HepG2 (cell line): Measurements from ENCODE around the gene PROC. TPM values are rescaled to one million over a fixed set of nuclear protein-coding genes. Genes with fewer than 3 reads are reported as not detected.

Source experiments
- GABPB1 ChIP-seq: IDR thresholded peaks from 2 replicates; pipeline ENCODE4 v1.6.1; 2016; ENCODE audit warnings: mild to moderate bottlenecking, missing genetic modification reagents, moderate library complexity, missing compliant biosample characterization
- HCFC1 ChIP-seq: fragments of 150-350 bp; IDR thresholded peaks from 2 replicates; pipeline ENCODE4 v1.6.1; 2014; ENCODE audit warnings: low read depth, low read length
- KLF6 ChIP-seq: IDR thresholded peaks from 2 replicates; pipeline ENCODE4 v1.8.0; 2016; ENCODE audit warnings: missing biosample characterization, missing genetic modification reagents
- KMT2B ChIP-seq: IDR thresholded peaks from 2 replicates; pipeline ENCODE4 v1.6.1; 2016; ENCODE audit warnings: missing genetic modification reagents, missing compliant biosample characterization
- MED1 ChIP-seq: sonication (generic); formaldehyde crosslinking; IDR thresholded peaks from 2 replicates; pipeline ENCODE4 v1.4.0; 2020; ENCODE audit warnings: missing genetic modification reagents
- PHF21A ChIP-seq: sonication (generic); formaldehyde crosslinking; IDR thresholded peaks from 2 replicates; pipeline ENCODE4 v1.5.0; 2020; ENCODE audit warnings: mild to moderate bottlenecking, missing genetic modification reagents
- RCOR2 ChIP-seq: IDR thresholded peaks from 2 replicates; pipeline ENCODE4 v1.6.1; 2016; ENCODE audit warnings: missing biosample characterization, missing genetic modification reagents
- SRY ChIP-seq: sonication (generic); formaldehyde crosslinking; IDR thresholded peaks from 2 replicates; pipeline ENCODE4 v1.8.0; 2022; ENCODE audit warnings: mild to moderate bottlenecking, missing genetic modification reagents
- TSC22D2 ChIP-seq: sonication (generic); formaldehyde crosslinking; IDR thresholded peaks from 2 replicates; pipeline ENCODE4 v1.5.1; 2020; ENCODE audit warnings: missing genetic modification reagents, mild to moderate bottlenecking, borderline replicate concordance
- YEATS4 ChIP-seq: sonication (generic); formaldehyde crosslinking; IDR thresholded peaks from 2 replicates; pipeline ENCODE4 v1.4.0; 2020; ENCODE audit warnings: missing genetic modification reagents, borderline replicate concordance
- ZFP36L2 ChIP-seq: sonication (generic); formaldehyde crosslinking; IDR thresholded peaks from 2 replicates; pipeline ENCODE4 v1.4.0; 2020; ENCODE audit warnings: missing genetic modification reagents
- ZFP41 ChIP-seq: sonication (generic); formaldehyde crosslinking; IDR thresholded peaks from 2 replicates; pipeline ENCODE4 v1.4.0; 2020; ENCODE audit warnings: mild to moderate bottlenecking, missing genetic modification reagents, borderline replicate concordance
- ZNF331 ChIP-seq: sonication (generic); formaldehyde crosslinking; IDR thresholded peaks from 2 replicates; pipeline ENCODE4 v1.4.0; 2020; ENCODE audit warnings: missing genetic modification reagents
- ZNF572 ChIP-seq: sonication (generic); formaldehyde crosslinking; IDR thresholded peaks from 2 replicates; pipeline ENCODE4 v1.5.1; 2020; ENCODE audit warnings: mild to moderate bottlenecking, missing genetic modification reagents
- ZNF644 ChIP-seq: IDR thresholded peaks from 2 replicates; pipeline ENCODE4 v1.6.1; 2016; ENCODE audit warnings: low read depth
- ZNF674 ChIP-seq: sonication (generic); formaldehyde crosslinking; IDR thresholded peaks from 2 replicates; pipeline ENCODE4 v1.5.0; 2020; ENCODE audit warnings: low read depth, mild to moderate bottlenecking, missing genetic modification reagents
- ZNF703 ChIP-seq: sonication (generic); formaldehyde crosslinking; IDR thresholded peaks from 2 replicates; pipeline ENCODE4 v1.5.1; 2020; ENCODE audit warnings: missing genetic modification reagents, mild to moderate bottlenecking, moderate library complexity, borderline replicate concordance
- ZNF761 ChIP-seq: sonication (generic); formaldehyde crosslinking; conservative IDR thresholded peaks from 2 replicates; pipeline ENCODE4 v1.4.0; 2020; ENCODE audit warnings: mild to moderate bottlenecking, missing genetic modification reagents
- ZNF792 ChIP-seq: IDR thresholded peaks from 2 replicates; pipeline ENCODE4 v1.6.1; 2016
- ZNF878 ChIP-seq: sonication (generic); formaldehyde crosslinking; IDR thresholded peaks from 2 replicates; pipeline ENCODE4 v1.8.1; 2023; ENCODE audit warnings: mild to moderate bottlenecking, missing genetic modification reagents, moderate library complexity
- polyA plus RNA-seq, 8 experiments: library from polyadenylated mRNA; depleted of rRNA in 3 of 8; stranded (reverse) in 7 of 8; unstranded in 1 of 8; fragments of >200 nt; fragmentation: Illumina TruSeq in 4 of 8; extraction: Trizol in 4 of 8; gene quantifications; 2 replicates each; pipeline versions ENCODE4 v1.2.1 to v1.2.3, GENCODE V29; 2011 to 2016; ENCODE audit warnings: low read depth in 4 of 8, missing spikeins in 1 of 8, mixed read lengths in 1 of 8; ENCODE audit not compliant: insufficient read depth in 1 of 8
- total RNA-seq, 5 experiments: library from RNA; depleted of rRNA; stranded (reverse); fragments of >200 nt; fragmentation: Illumina TruSeq; extraction: Trizol; gene quantifications; 2 replicates each; pipeline ENCODE4 v1.2.3, GENCODE V29; 2016; ENCODE audit warnings: low read depth in 1 of 5
- TF ChIP-seq, protein P1 (sequence below): sonication (generic); formaldehyde crosslinking; conservative IDR thresholded peaks from 2 replicates; pipeline ENCODE4 v1.8.0; 2022; ENCODE audit warnings: low read depth, missing genetic modification reagents
- TF ChIP-seq, protein P2 (sequence below): sonication (generic); formaldehyde crosslinking; IDR thresholded peaks from 2 replicates; pipeline ENCODE4 v1.5.0; 2020; ENCODE audit warnings: missing genetic modification reagents
- TF ChIP-seq, protein P3 (sequence below): sonication (generic); formaldehyde crosslinking; IDR thresholded peaks from 2 replicates; pipeline ENCODE4 v1.9.0; 2022; ENCODE audit warnings: missing genetic modification reagents, mild to moderate bottlenecking, borderline replicate concordance
- TF ChIP-seq, protein P4 (sequence below): sonication (generic); formaldehyde crosslinking; IDR thresholded peaks from 2 replicates; pipeline ENCODE4 v1.4.0; 2020; ENCODE audit warnings: missing genetic modification reagents

The PROC gene
- total and polyA plus RNA-seq, 2 of the 13 experiments (the other 11 are each of a cell fraction or from before 2014, with no cell fraction given): 134 to 185 TPM

DNA sequence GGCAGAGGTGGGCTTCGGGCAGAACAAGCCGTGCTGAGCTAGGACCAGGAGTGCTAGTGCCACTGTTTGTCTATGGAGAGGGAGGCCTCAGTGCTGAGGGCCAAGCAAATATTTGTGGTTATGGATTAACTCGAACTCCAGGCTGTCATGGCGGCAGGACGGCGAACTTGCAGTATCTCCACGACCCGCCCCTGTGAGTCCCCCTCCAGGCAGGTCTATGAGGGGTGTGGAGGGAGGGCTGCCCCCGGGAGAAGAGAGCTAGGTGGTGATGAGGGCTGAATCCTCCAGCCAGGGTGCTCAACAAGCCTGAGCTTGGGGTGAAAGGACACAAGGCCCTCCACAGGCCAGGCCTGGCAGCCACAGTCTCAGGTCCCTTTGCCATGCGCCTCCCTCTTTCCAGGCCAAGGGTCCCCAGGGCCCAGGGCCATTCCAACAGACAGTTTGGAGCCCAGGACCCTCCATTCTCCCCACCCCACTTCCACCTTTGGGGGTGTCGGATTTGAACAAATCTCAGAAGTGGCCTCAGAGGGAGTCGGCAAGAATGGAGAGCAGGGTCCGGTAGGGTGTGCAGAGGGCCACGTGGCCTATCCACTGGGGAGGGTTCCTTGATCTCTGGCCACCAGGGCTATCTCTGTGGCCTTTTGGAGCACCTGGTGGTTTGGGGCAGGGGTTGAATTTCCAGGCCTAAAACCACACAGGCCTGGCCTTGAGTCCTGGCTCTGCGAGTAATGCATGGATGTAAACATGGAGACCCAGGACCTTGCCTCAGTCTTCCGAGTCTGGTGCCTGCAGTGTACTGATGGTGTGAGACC, at the start of gene PROC (continued):
- TF ChIP-seq PHF21A (CRISPR knock-in tag): peak; percentile 83
- TF ChIP-seq RCOR2 (CRISPR knock-in tag): peak; percentile 25; the same call in 1 of the 2 replicates
- TF ChIP-seq TSC22D2: peak; percentile 82; the same call in 1 of the 2 replicates
- TF ChIP-seq ZNF761 (CRISPR knock-in tag): peak; percentile 84; the same call in 1 of the 2 replicates
- peak; percentile 71 for TF ChIP-seq GABPB1 (CRISPR knock-in tag)
- TF ChIP-seq KMT2B (CRISPR knock-in tag): peak; percentile 89
- TF ChIP-seq, protein P1, sequence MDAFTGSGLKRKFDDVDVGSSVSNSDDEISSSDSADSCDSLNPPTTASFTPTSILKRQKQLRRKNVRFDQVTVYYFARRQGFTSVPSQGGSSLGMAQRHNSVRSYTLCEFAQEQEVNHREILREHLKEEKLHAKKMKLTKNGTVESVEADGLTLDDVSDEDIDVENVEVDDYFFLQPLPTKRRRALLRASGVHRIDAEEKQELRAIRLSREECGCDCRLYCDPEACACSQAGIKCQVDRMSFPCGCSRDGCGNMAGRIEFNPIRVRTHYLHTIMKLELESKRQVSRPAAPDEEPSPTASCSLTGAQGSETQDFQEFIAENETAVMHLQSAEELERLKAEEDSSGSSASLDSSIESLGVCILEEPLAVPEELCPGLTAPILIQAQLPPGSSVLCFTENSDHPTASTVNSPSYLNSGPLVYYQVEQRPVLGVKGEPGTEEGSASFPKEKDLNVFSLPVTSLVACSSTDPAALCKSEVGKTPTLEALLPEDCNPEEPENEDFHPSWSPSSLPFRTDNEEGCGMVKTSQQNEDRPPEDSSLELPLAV (CRISPR knock-in tag): no peak
- TF ChIP-seq, protein P2, sequence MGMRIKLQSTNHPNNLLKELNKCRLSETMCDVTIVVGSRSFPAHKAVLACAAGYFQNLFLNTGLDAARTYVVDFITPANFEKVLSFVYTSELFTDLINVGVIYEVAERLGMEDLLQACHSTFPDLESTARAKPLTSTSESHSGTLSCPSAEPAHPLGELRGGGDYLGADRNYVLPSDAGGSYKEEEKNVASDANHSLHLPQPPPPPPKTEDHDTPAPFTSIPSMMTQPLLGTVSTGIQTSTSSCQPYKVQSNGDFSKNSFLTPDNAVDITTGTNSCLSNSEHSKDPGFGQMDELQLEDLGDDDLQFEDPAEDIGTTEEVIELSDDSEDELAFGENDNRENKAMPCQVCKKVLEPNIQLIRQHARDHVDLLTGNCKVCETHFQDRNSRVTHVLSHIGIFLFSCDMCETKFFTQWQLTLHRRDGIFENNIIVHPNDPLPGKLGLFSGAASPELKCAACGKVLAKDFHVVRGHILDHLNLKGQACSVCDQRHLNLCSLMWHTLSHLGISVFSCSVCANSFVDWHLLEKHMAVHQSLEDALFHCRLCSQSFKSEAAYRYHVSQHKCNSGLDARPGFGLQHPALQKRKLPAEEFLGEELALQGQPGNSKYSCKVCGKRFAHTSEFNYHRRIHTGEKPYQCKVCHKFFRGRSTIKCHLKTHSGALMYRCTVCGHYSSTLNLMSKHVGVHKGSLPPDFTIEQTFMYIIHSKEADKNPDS: 0 out of 2 replicates have a peak, but pooled peaks have one; percentile 47
- TF ChIP-seq ZNF331 (CRISPR knock-in tag): peak; percentile 89
- peak; percentile 98; the same call in 1 of the 2 replicates for TF ChIP-seq ZNF572 (CRISPR knock-in tag)
- peak; percentile 41 for TF ChIP-seq ZNF644 (CRISPR knock-in tag)
- 0 out of 2 replicates have a peak, but pooled peaks have one; percentile 68 for TF ChIP-seq ZNF674 (CRISPR knock-in tag)
- TF ChIP-seq, protein P3, sequence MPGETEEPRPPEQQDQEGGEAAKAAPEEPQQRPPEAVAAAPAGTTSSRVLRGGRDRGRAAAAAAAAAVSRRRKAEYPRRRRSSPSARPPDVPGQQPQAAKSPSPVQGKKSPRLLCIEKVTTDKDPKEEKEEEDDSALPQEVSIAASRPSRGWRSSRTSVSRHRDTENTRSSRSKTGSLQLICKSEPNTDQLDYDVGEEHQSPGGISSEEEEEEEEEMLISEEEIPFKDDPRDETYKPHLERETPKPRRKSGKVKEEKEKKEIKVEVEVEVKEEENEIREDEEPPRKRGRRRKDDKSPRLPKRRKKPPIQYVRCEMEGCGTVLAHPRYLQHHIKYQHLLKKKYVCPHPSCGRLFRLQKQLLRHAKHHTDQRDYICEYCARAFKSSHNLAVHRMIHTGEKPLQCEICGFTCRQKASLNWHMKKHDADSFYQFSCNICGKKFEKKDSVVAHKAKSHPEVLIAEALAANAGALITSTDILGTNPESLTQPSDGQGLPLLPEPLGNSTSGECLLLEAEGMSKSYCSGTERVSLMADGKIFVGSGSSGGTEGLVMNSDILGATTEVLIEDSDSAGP: peak; percentile 94
- TF ChIP-seq ZNF792 (CRISPR knock-in tag): peak; percentile 55
- peak; percentile 63; the same call in 1 of the 2 replicates for TF ChIP-seq KLF6
- TF ChIP-seq, protein P4, sequence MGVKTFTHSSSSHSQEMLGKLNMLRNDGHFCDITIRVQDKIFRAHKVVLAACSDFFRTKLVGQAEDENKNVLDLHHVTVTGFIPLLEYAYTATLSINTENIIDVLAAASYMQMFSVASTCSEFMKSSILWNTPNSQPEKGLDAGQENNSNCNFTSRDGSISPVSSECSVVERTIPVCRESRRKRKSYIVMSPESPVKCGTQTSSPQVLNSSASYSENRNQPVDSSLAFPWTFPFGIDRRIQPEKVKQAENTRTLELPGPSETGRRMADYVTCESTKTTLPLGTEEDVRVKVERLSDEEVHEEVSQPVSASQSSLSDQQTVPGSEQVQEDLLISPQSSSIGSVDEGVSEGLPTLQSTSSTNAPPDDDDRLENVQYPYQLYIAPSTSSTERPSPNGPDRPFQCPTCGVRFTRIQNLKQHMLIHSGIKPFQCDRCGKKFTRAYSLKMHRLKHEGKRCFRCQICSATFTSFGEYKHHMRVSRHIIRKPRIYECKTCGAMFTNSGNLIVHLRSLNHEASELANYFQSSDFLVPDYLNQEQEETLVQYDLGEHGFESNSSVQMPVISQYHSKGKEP (CRISPR knock-in tag): no peak
- TF ChIP-seq YEATS4 (CRISPR knock-in tag): peak; percentile 99
- peak; percentile 84 for TF ChIP-seq ZNF878 (CRISPR knock-in tag)
- TF ChIP-seq ZNF703 (CRISPR knock-in tag): peak; percentile 81
- no peak for TF ChIP-seq HCFC1
- 0 out of 2 replicates have a peak, but pooled peaks have one; percentile 45 for TF ChIP-seq ZFP41
- peak; percentile 87 for TF ChIP-seq MED1 (CRISPR knock-in tag)
- TF ChIP-seq SRY (CRISPR knock-in tag): peak; percentile 96; the same call in 1 of the 2 replicates
- no peak; the same call in 1 of the 2 replicates for TF ChIP-seq ZFP36L2 (CRISPR knock-in tag)
